ENCODE results near the gene RPS6KA2. TPM values are rescaled to one million over a fixed set of nuclear protein-coding genes. Genes with fewer than 3 reads are reported as not detected.

Gene RPS6KA2
- total RNA-seq, 1 experiment from 2014 or later, result 12.3 TPM

GRCh38 chr6:166650047-166650446, 23.0 kb upstream of the RPS6KA2 start:
- Histone ChIP-seq H2BK12ac (ENCODE audit: insufficient read length, low read depth, low read length) (no peak overlapping the region), H2BK5ac (ENCODE audit: insufficient read length, low read length) (no peak overlapping the region), H3K27me3 (ENCODE audit: insufficient read depth, low read length) (no peaks in the 10 kb centered on the region), H3K56ac (ENCODE audit: insufficient read length, low read depth, low read length) (no peak overlapping the region), H4K20me1 (ENCODE audit: control insufficient read depth, insufficient read depth, insufficient read length) (no peaks in the 10 kb centered on the region), H3K23me2 (ENCODE audit: insufficient read length, low read depth, low read length, poor library complexity, severe bottlenecking) (no peaks in the 10 kb centered on the region), H2BK15ac (ENCODE audit: low read depth, low read length) (no peak overlapping the region), H3K9me3 (ENCODE audit: control insufficient read depth, low read depth, low read length) (no peaks in the 10 kb centered on the region), H3T11ph (ENCODE audit: low read length) (no peak overlapping the region), H4K91ac (ENCODE audit: insufficient read length, low read depth, low read length) (no peak overlapping the region), H3K4me1 (ENCODE audit: insufficient read depth, low read length) (peaks cover 4% of the 10 kb centered on the region; the same call in 1 of the 2 replicates), H2AFZ (ENCODE audit: low read length) (no peak overlapping the region), H3K4me2 (ENCODE audit: insufficient read depth, insufficient read length, low read length) (no peak overlapping the region), H4K8ac (replicated peaks; ENCODE audit: insufficient read length, low read depth, low read length) (no peak overlapping the region), H3K27ac (ENCODE audit: insufficient read length, low read depth, low read length) (no peak overlapping the region), H2AK5ac (ENCODE audit: insufficient read length, low read length) (no peak overlapping the region), H4K5ac (ENCODE audit: insufficient read length, low read depth, low read length) (no peak overlapping the region), H3K23ac (ENCODE audit: insufficient read length, low read depth, low read length) (no peak overlapping the region), H3K4ac (ENCODE audit: low read depth, low read length) (no peak overlapping the region), H2BK120ac (ENCODE audit: low read depth, low read length, poor library complexity, severe bottlenecking) (no peak overlapping the region), H3K9ac (ENCODE audit: extremely low read depth, insufficient read length, low read length) (no peak overlapping the region), H2BK20ac (ENCODE audit: low read depth, low read length, poor library complexity, severe bottlenecking) (no peak overlapping the region), H3K79me2 (ENCODE audit: insufficient read depth, low read length) (no peaks in the 10 kb centered on the region), H3K18ac (ENCODE audit: insufficient read length, low read depth, low read length) (no peak overlapping the region), H3K79me1 (ENCODE audit: insufficient read depth, low read depth, low read length, poor library complexity, severe bottlenecking) (no peaks in the 10 kb centered on the region), H3K14ac (ENCODE audit: insufficient read depth, low read length) (no peak overlapping the region)
- Mint-ChIP-seq H3K4me1 (peaks cover 14 to 25% of the 10 kb centered on the region in 2 experiments), H3K4me3 (no peak overlapping the region), H3K27me3 (ENCODE audit: low read depth) (peaks cover 4% of the 10 kb centered on the region), H3K9me3 (no peaks in the 10 kb centered on the region), H3K36me3 (ENCODE audit: insufficient read depth in 1 of 3, low read depth in 3 of 3) (no peaks in the 10 kb centered on the region), H3K27ac (no peak overlapping the region)
- no CpG with 5 or more reads among the region's 3 CpGs for WGBS (ENCODE audit: extremely low coverage, insufficient read length, low lambda C conversion rate)
- TF ChIP-seq CTCF (conservative IDR thresholded peaks at IDR 0.05), result no peak
- DNase-seq, result no peak
